GM21737 (cell line): ENCODE results near the gene TCHHL1.

Experiments
- ATAC-seq: cut with Tn5 transposase; IDR thresholded peaks from one replicate; pipeline ENCODE4 v1.9.1; 2021; ENCODE audit warnings: mild to moderate bottlenecking, moderate library complexity; ENCODE audit not compliant: unreplicated experiment

The TCHHL1 gene

DNA sequence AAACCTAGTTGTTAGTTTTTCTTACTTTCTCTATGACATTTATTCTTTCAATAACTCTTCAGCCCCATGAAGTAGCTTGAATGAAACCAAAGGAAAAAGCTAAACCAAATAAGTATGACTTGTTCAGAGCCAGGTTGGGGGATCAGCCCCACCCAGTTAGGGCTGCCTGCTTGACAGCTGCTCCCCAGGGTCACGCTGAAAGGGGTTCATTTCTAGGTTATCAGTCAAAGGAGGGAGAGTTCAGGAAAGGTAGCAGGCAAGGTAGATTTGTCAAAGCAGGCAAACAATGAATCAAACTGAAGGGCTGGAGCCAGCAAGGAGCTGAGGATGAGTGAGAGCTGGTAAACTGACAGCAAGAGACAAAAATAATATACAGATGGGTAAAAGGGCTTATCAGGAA is 49.0 kb downstream of the TCHHL1 start:
- ATAC-seq: no peak

DNA sequence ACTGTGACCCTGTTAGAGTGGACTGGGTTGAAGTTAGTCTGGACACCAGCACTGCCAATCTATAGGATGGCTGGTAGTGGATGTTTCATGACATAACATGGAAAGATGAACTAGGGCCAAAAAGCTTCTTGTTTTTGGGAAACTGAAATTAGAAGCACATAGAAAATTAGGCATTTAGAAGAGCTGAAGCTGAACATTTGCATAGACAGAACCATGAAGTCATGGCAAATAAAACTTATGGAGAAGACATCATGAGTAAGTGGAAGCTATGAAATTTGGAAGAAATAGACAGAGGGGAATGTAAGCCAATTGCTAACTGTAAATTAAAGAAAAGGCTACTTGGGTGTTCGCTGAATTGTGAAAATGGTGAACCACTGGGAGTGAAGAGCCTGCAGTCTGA is 49.4 kb downstream of the TCHHL1 start:
- ATAC-seq: no peak

DNA sequence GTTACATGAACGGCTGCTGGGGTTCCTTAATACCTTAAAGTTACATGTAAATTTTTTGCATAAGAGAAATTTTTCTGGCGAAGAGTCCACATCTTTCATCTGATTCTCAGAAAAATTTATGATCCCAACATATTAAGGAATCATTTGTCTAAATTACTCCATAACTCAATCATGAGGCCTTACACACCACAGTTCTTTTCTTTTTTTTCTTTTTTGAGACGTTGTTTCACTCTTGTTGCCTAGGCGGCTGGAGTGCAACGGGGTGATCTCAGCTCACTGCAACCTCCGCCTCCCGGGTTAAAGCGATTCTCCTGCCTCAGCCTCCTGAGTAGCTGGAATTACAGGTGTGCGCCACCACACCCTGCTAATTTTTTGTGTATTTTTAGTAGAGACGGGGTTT is 50.0 kb downstream of the TCHHL1 start:
- no peak for ATAC-seq

DNA sequence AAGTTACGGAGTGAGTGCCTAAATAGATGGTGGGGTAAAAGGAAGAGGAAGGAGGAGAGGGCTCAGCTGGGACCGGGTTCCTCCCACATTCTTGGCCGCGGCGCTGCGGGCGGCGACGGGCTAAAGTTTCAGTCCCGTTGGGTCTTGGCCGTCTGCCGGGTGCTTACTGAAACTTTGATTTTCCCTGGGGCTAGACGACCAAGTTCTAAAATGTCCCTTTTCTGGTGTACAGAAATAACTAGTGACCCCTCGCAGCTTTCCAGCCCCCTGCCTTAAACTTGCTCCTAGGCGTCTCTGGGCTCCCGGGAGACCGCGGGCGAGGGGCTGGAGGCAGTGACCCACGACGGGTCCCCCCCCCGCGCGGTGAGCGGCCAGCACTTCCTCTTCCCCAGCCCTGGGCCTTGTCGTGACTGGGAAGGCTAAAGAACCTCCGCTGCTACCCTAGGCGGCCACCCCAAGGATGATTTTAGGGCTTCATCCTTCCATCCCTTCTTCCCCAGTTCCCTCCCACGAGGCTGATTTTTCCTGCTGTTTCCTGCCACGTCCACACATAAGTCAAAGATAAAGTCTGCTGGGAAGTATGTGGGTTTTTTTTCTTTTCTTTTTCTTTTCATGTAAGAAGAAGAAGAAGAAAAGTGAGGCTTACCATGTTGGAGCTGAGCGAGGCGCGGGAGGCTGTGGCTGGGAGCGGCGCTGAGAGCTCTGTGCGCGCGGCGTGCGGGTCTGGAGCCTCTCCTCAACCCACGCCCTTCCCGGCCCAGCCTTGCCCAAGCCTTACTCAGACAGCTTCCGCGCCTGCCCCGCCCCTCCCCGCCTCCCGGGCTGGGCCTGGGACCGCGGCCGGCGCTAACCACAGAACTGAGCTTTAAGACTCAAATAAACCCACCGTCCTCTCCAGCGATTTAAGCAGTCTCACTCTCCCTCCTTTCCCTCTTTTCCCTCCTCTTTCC is 52.3 kb downstream of the TCHHL1 start, which contains the start of gene S100A11:
Gene S100A11 (minus strand): TSS at position 738 of the 950 bp plus-strand sequence. CDS start 89 bp downstream, at position 649.
- ATAC-seq: peak; percentile 43

DNA sequence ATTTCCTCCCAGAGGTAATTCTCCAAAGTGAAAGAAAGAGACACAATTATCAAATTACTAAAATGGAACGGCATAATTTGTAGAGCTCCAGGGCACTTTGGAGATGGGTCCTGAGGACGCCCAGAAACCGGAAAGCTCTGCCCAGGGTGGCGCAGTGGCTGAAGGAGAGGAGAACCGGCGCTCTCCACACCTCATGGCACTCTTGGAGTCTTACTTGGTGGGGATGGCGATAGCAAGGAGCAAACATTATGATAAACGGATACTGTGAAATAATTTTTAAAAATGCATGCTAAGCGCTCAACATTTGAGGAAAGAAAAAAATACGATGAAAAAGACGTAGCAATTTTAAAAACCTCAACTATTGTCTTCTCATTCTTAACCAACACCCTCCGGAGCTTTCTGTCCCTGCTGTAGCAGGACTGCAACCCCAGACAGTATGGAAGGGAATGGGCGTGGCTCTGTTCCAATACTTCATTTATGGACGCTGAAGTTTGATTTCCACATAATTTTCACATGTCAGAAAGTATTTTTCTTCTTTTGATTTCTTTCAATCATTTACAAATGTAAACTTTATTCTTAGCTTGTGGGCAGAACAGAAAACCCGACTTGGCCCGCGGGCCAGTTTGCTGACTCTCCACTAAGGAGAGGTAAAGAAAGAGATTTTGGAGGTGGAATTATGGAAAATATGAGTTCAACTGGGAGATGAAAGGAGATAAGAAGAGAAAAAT is 53.2 kb downstream of the TCHHL1 start:
- no peak for ATAC-seq

DNA sequence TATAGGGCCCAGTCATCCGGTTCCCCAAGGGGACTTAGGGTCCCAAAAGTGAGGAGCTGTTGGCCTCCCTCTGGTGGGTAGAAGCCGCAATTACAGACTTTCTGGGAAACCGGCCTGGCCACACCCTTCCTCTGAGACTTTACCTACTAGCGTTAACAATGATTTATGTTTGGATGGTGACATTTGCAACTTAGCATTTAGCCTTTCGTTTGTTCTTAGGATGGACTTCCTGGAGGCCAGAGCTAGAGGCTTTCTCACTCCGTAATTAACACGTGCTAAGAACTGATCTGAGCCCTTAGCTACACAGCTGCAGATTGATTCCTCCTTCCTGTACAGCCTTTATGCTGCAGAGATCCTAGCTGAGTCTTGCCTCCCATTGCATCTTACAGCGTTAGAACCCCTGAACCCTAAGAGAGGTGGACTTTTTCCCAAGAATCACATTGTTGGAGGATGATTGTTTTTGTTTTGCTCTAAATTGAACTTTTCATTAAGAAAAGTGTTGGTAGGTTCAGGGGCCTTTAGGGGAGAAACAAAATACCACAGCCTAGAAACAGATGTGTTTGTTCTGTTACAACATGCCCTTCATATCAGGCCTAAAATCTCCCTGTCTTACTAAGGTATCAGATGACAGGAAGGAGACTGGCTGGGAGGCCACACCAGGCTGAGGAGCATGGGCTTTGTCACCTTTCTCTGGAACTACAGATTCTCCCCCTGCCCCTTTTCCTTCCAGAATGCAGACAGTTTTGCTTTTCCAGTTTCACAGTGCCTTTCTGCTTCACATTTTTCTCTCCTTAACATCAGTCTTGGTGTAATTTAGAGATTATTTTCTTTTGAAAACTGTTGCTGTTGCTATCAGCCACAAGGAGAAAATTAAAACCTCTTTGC is 54.0 kb downstream of the TCHHL1 start:
- no peak for ATAC-seq

DNA sequence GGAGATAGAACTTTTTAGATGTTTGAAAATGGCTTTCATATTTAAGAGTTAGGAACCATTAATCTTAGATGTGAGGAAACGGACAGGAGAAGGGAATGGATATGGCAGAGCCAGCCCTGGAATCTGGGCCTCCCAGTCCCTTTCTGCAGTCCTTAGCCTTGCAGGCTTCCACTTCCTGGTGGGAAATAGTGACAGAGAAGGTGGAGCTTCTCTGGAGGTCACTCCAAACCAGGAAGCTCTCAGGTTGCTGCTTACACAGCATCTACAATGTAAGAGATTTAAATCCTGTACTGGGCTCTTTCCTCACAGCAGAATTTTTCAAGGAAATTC is 54.6 kb downstream of the TCHHL1 start:
- no peak for ATAC-seq
